Measurements from ENCODE around the gene CEP89. TPM values are rescaled to one million over a fixed set of nuclear protein-coding genes. Genes with fewer than 3 reads are reported as not detected.
"Not testable (repeated sequence)": the region's sequence is repeated elsewhere in the genome, so short reads cannot be mapped to it uniquely, and the experiment has no call there.

The CEP89 gene
- polyA plus RNA-seq, 1 experiment: 18.3 TPM

GRCh38 chr19:33000910-33001309 lies 29.2 kb upstream of the CEP89 start:
- Histone ChIP-seq H3K4me3 (ENCODE audit: low read depth, low read length) (no peak overlapping the region), H3K36me3 (ENCODE audit: control insufficient read depth, insufficient read depth, low read length) (peaks cover 5% of the 10 kb centered on the region), H3K27me3 (ENCODE audit: control insufficient read depth, insufficient read depth, low read length) (no peaks in the 10 kb centered on the region)
- POLR2A ChIA-PET: no interaction called here
- CTCF ChIA-PET: no interaction called here
- no peak for DNase-seq (ENCODE audit: low read depth)
- TF ChIP-seq CTCF (IDR thresholded peaks at IDR 0.05; ENCODE audit: insufficient read depth, low read depth, low read length): no peak

GRCh38 chr19:33000510-33000909 lies 28.8 kb upstream of the CEP89 start:
- peaks cover 5% of the 10 kb centered on the region for H3K36me3 ChIP-seq (ENCODE audit: control insufficient read depth, insufficient read depth, low read length)
- no peak overlapping the region for H3K4me3 ChIP-seq (ENCODE audit: low read depth, low read length)
- CTCF ChIA-PET: no interaction called here
- no peak for TF ChIP-seq CTCF (IDR thresholded peaks at IDR 0.05; ENCODE audit: insufficient read depth, low read depth, low read length)
- POLR2A ChIA-PET: no interaction called here
- no peaks in the 10 kb centered on the region for H3K27me3 ChIP-seq (ENCODE audit: control insufficient read depth, insufficient read depth, low read length)
- no peak for DNase-seq (ENCODE audit: low read depth)

- CTCF ChIA-PET: interaction anchor here (0.6 kb wide), 1 partner anchor 25 kb away, joined by 3 read pairs; no protein-coding TSS in a partner anchor
- H3K4me3 ChIP-seq (ENCODE audit: low read depth, low read length): no peak overlapping the region
- no peak for DNase-seq (ENCODE audit: low read depth)
- peaks cover 7% of the 10 kb centered on the region for H3K36me3 ChIP-seq (ENCODE audit: control insufficient read depth, insufficient read depth, low read length)
- POLR2A ChIA-PET: no interaction called here
- TF ChIP-seq CTCF (IDR thresholded peaks at IDR 0.05; ENCODE audit: insufficient read depth, low read depth, low read length): no peak
- H3K27me3 ChIP-seq (ENCODE audit: control insufficient read depth, insufficient read depth, low read length): no peaks in the 10 kb centered on the region
These were observed 27.0 kb upstream of the CEP89 start for GRCh38 chr19:32998722-32999121.

GRCh38 chr19:32997716-32998355 lies 26.1 kb upstream of the CEP89 start:
- CTCF ChIA-PET: no interaction called here

GRCh38 chr19:32997061-32997464 lies 25.3 kb upstream of the CEP89 start:
- DNase-seq (ENCODE audit: low read depth); CTCF ChIA-PET; H3K36me3 ChIP-seq (ENCODE audit: control insufficient read depth, insufficient read depth, low read length); H3K4me3 ChIP-seq (ENCODE audit: low read depth, low read length); POLR2A ChIA-PET; H3K27me3 ChIP-seq (ENCODE audit: control insufficient read depth, insufficient read depth, low read length): not testable (repeated sequence)

More at GRCh38 chr19:32997716-32998355, 26.1 kb upstream of the CEP89 start:
- no peaks in the 10 kb centered on the region for H3K27me3 ChIP-seq (ENCODE audit: control insufficient read depth, insufficient read depth, low read length)
- no peak overlapping the region for H3K4me3 ChIP-seq (ENCODE audit: low read depth, low read length)
- no peak for DNase-seq (ENCODE audit: low read depth)
- peaks cover 7% of the 10 kb centered on the region for H3K36me3 ChIP-seq (ENCODE audit: control insufficient read depth, insufficient read depth, low read length)
- POLR2A ChIA-PET: no interaction called here
- no peak for TF ChIP-seq CTCF (IDR thresholded peaks at IDR 0.05; ENCODE audit: insufficient read depth, low read depth, low read length)

- CTCF ChIA-PET; H3K27me3 ChIP-seq (ENCODE audit: control insufficient read depth, insufficient read depth, low read length); H3K36me3 ChIP-seq (ENCODE audit: control insufficient read depth, insufficient read depth, low read length); POLR2A ChIA-PET; H3K4me3 ChIP-seq (ENCODE audit: low read depth, low read length); DNase-seq (ENCODE audit: low read depth): not testable (repeated sequence)
These were observed 24.2 kb upstream of the CEP89 start for GRCh38 chr19:32995966-32996365.

Data from BJ (cell line).